ENCODE data around the gene TMTC3.

The TMTC3 gene

DNA sequence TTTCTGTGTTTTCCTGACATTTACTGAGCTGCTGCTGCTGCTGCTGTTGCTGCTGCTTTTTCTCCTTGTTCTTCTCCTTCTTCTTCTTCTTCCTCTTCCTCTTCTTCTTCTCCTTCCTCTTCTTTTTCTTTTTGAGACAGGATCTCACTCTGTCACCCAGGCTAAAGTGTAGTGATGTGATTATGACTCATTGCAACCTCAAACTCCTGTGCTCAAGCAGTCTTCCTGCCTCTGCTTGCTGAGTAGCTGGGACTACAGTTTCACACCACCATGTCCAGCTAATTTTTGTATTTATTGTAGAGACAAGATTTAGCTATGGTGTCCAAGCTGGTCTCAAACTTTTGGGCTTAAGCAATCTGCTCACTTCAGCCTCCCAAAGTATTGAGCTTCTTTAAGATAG, 95.8 kb downstream of the TMTC3 start:
- no peak overlapping the region for H3K4me3 ChIP-seq (ENCODE audit: low read depth, low read length)
- TF ChIP-seq CTCF (IDR thresholded peaks at IDR 0.05; ENCODE audit: low read depth, low read length), result no peak

DNA sequence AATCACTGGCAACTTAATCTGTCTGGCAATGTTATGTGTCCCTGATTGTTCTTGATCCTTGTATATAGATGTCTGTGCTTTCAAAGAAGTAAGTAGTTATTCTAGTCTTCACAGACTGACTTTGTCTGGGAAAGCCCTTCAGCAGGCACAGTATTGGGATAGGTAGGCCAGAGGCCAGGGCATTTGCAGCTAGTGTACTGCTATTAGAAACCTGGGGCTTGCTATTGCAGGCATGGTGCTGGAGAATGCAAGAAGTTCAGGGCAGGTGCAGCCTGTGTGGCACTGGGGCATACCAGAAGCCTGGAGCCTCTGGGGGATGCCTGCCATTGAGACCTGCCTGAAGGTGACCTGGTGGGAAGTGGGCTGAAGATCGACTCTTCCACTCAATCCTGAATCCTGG, 96.3 kb downstream of the TMTC3 start:
- H3K4me3 ChIP-seq (ENCODE audit: low read depth, low read length), result no peak overlapping the region
- TF ChIP-seq CTCF (IDR thresholded peaks at IDR 0.05; ENCODE audit: low read depth, low read length), result no peak

DNA sequence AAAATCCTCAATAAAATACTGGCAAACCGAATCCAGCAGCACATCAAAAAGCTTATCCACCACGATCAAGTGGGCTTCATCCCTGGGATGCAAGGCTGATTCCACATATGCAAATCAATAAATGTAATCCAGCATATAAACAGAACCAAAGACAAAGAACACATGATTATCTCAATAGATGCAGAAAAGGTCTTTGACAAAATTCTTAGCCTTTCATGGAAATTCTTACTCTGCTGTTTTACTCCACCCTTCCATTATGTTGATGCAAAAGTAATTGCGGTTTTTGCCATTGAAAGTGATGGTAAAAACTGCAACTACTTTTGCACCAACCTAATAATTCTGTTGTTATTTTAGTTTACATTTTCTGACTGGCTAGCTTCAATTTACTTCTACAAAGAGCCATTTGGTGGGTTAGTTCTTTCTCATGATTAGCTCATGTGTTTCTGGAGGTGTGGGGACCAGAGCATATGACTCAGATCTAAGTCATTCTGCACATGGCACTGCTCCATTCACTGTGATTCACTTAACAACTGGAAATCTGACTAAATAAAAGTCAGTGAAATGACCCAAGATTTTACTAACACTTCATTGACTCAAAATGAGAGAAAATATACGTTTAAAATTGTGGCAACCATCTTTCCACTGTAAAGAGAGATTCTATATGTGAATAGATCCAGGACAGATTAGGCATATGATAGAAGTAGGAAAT, 99.9 kb downstream of the TMTC3 start:
- no peak for TF ChIP-seq CTCF (IDR thresholded peaks at IDR 0.05; ENCODE audit: low read depth, low read length)
- H3K4me3 ChIP-seq (ENCODE audit: low read depth, low read length), result no peak overlapping the region

- no peak for TF ChIP-seq CTCF (IDR thresholded peaks at IDR 0.05; ENCODE audit: low read depth, low read length)
These were observed 100.4 kb downstream of the TMTC3 start for GRCh38 chr12:88242571-88242925.

GRCh38 chr12:88242939-88243338, 100.8 kb downstream of the TMTC3 start:
- TF ChIP-seq CTCF (IDR thresholded peaks at IDR 0.05; ENCODE audit: low read depth, low read length), result no peak
- H3K4me3 ChIP-seq (ENCODE audit: low read depth, low read length), result no peak overlapping the region

More at GRCh38 chr12:88242571-88242925, 100.4 kb downstream of the TMTC3 start:
- no peak overlapping the region for H3K4me3 ChIP-seq (ENCODE audit: low read depth, low read length)

- TF ChIP-seq CTCF (IDR thresholded peaks at IDR 0.05; ENCODE audit: low read depth, low read length), result no peak
- H3K4me3 ChIP-seq (ENCODE audit: low read depth, low read length), result no peak overlapping the region
These were observed 101.9 kb downstream of the TMTC3 start for GRCh38 chr12:88243982-88244381.

- no peak for TF ChIP-seq CTCF (IDR thresholded peaks at IDR 0.05; ENCODE audit: low read depth, low read length)
- no peak overlapping the region for H3K4me3 ChIP-seq (ENCODE audit: low read depth, low read length)
These were observed 103.8 kb downstream of the TMTC3 start for GRCh38 chr12:88245905-88246304.

Measured in WI38 (cell line).